GM10266 (cell line): ENCODE data around the gene PTPRCAP.
A peak's percentile ranks its signal among the peaks of the same experiment; 100 is the strongest.

Source experiments
- DNase-seq: peaks from one replicate; pipeline ENCODE4 v3.0.0; 2012; ENCODE audit errors: extremely low spot score
- CTCF ChIP-seq: IDR thresholded peaks from 2 replicates; pipeline ENCODE4 v1.5.1; 2012; ENCODE audit warnings: mild to moderate bottlenecking, low read depth; ENCODE audit not compliant: control insufficient read depth, insufficient read depth; ENCODE audit errors: missing control alignments

Gene PTPRCAP

DNA sequence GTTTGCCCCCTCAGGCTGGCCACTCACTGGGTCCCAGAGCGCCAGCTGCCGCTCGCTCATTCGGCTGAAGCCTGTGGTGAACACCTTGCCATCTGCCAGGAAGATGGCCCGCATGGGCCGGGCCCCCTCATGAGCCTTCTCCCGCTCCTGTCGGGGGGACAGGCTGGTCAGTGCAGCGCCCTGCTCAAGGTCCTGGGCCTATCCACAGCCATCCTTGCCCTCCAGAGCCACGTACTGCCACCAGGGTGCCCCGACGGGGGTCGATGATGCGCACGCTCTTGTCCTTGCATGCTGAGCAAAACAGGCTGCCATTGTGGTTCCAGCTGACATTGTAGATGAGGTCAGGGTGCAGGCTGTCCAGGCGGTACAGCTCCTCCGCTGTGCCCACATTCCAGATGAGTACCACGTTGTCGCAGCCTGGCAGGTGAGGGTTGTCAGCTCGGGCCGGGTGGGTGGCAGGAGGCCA, 3.6 kb upstream of the PTPRCAP start:
- TF ChIP-seq CTCF = no peak
- DNase-seq = no peak

DNA sequence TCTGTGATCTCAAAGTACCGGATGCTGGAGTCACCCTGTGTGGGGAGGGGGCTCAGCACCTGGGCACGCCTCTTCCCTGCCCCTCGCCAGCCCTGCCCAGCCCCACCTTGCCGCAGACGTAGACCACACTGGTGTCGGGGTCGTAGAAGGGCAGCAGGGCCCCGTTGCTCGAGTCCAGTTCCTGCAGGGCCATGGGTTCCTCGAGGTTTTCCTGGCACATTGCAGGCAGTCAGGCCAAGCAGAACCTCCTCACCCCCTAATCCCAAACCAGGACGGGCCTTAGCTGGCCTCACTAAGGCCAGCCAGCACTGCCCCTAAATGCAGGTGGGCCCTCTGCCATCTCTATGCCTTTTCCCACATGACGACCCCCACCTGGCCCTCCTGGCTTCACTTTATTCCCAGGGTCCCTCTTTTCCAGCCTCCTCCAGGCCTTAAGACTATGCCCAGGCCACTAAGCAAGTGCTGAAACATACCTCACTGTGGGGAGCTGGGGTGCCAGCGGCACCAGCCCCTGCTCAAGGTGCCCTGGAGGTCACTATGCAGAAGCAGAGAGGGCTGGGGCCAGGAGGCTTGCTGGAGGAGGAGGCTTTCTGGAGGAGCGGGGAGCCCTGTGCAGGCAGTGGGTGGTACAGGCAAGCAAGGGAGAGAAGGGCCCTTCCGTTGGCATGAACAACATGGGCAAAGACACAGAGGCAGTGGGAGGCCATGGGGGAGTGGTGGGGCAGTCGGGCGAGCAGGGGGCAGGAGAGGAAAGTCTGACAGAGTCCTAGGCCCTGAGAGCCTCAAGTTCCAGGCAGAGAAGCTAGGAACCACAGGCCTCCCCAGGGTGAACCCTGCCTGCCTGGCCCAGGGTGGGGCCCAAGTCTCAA, 3.0 kb upstream of the PTPRCAP start:
- no peak for TF ChIP-seq CTCF
- no peak for DNase-seq

DNA sequence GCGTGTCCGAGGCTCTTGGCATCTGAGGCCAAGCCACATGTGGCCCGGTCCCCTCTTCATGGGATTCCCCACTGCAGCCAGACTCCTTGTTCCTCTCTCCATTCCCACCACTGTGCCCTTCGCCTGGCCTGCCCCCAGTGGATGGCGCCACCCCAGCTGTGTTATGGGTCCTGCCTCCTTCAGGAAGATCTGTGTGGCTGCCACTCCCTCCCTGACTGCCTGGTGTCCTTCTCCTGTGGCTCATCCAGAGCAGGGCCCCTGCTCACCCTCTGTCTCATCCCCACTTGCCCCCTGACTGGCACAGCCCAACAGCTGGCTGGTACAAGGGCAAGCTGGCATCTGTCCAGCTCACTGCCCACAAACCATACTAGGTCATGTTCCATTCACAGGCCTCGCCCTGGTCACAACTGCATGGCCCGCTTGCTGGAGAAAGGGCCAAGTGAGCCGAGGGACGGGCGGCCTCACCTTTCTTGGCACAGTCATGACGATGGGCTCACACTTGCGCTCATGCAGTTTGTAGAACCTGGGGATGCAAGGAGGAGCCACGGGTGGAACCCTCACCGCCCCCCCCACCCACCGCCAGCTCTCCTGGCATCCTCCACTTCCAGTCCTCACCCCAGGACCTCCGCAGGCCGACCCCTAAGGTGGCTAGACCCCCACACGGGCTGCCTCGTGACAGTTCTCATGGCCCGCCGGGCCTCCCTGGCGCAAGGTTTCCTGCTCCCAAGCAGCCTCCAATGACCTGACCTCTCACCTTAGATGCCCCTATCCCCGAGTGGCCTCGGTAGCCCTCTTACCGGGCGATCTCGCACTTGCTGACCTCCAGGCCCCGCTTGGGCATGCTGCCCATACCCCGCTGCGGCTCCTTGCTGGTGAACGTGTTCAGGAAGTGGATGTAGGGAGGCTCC, 2.1 kb upstream of the PTPRCAP start:
- peak; percentile 55 for TF ChIP-seq CTCF
- DNase-seq = no peak

- DNase-seq = no peak
- no peak for TF ChIP-seq CTCF
Observed at GRCh38 chr11:67438158-67438902, 848 bp upstream of the PTPRCAP start.

DNA sequence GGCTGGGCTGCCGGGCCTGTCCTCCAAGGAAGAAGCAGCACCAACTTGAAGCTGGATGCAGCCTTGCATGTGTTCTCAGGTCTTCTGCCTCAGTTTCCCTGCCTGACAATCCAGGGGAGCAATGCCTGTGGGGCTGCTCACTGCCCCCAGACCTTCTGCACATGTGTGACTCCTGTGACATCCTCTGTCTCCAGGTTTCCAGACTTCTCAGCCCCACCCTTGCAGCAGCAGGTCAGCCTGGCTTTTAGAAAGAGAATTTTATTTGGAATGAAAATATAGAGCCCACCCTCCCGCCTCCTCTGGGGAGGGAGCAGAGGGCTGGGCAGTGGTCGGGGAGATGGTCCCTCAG, 301 bp upstream of the PTPRCAP start:
- no peak for DNase-seq
- no peak for TF ChIP-seq CTCF

- peak; percentile 93 for DNase-seq
- no peak for TF ChIP-seq CTCF
Observed at GRCh38 chr11:67436459-67437081, 912 bp downstream of the PTPRCAP start.
